Measurements from ENCODE around the gene PTPRK.

The PTPRK gene

DNA sequence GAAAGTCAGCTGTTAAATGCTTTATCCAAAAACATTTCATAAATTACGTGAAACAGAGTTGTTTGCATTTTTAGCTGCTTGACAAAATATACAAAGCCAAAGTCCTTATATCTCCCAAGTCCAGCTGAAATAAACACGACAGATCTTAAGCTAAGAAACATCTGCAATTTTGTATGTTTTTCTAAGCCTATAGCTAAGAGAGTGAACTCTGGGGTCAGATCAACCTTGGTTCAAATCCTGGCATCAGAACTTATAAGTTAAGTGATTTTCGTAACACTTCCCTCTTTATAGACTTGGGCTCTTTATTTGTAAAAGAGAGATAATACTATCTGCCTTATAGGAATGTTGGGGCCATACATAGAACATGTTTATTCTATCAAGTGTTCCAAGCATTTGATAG lies 176.7 kb downstream of the PTPRK start:
- no peak overlapping the region for H3K27ac ChIP-seq (ENCODE audit: low read depth, low read length)
- no peak overlapping the region for H3K9ac ChIP-seq (ENCODE audit: low read depth, low read length)
- H3K27me3 ChIP-seq (ENCODE audit: control insufficient read depth, insufficient read depth, low read length), result no peaks in the 10 kb centered on the region
- H3K4me1 ChIP-seq (ENCODE audit: control insufficient read depth, insufficient read depth, low read length), result peaks cover 5% of the 10 kb centered on the region
- no peaks in the 10 kb centered on the region for H3K9me3 ChIP-seq (ENCODE audit: control insufficient read depth, insufficient read depth, low read length)
- H3K4me3 ChIP-seq (ENCODE audit: low read depth, low read length), result no peak overlapping the region
- H3K36me3 ChIP-seq (ENCODE audit: control insufficient read depth, insufficient read depth, low read length), result no peaks in the 10 kb centered on the region

DNA sequence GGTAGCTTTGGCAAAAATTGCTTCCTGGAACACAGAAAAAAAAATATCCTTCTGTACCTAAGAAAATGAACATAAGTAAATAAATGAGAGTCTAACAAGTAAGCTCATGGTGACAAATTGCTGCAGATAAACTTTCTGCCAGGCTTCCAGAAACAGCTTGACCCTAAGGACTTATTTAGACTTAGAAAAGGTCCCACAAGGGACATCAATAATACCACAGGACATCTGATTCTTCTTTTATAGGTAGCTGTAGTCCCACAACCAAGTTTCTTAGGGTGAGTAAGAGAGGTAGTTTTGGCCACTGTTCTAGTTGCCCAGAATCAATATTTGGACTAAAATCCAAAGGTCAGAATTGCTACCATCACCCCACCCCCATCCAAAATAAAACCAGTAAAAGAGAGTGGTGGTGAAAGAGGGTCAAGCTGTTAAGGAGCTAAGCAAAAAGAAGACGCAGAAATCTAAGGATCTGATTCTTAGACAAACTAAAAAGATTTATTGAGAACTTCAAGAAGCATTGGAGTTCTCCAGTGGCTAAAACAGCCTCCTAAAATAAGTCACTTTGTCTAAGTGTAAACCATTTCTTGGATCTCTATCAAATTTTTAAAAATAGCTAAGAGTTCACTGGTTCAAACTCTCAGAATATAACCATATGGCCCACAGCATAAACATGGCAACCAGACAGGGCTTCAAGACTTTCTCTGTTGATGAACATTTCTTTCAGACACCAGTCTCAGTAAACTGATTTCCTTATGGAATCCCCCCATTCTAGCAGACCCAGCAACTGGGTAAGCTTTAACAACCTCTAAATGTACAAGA lies 180.6 kb downstream of the PTPRK start:
- H3K27ac ChIP-seq (ENCODE audit: low read depth, low read length), result no peak overlapping the region
- H3K36me3 ChIP-seq (ENCODE audit: control insufficient read depth, insufficient read depth, low read length), result no peaks in the 10 kb centered on the region
- H3K9me3 ChIP-seq (ENCODE audit: control insufficient read depth, insufficient read depth, low read length), result no peaks in the 10 kb centered on the region
- H3K4me3 ChIP-seq (ENCODE audit: low read depth, low read length), result no peak overlapping the region
- H3K27me3 ChIP-seq (ENCODE audit: control insufficient read depth, insufficient read depth, low read length), result no peaks in the 10 kb centered on the region
- no peak overlapping the region for H3K9ac ChIP-seq (ENCODE audit: low read depth, low read length)
- peaks cover 15% of the 10 kb centered on the region for H3K4me1 ChIP-seq (ENCODE audit: control insufficient read depth, insufficient read depth, low read length)

DNA sequence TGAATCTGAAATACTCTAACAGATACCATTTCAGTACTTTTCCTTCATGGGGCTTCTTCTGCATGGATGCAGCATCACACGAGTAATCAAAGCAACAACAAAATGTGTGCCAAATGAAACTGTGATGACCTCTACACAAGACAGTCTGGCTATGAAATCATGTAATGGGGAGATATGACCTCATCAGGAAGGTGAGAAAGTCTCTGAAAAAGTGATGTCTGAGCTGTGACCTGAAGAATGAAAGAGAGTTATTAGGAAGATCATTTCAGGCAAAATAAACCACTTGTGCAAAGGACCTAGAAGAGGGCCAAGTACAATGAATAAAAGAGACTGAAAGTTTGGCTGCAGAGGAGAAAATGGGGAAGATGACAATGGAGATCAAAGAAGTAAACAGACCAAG lies 182.8 kb downstream of the PTPRK start:
- Histone ChIP-seq H3K9ac (ENCODE audit: low read depth, low read length) (no peak overlapping the region), H3K4me1 (ENCODE audit: control insufficient read depth, insufficient read depth, low read length) (peaks cover 15% of the 10 kb centered on the region), H3K27me3 (ENCODE audit: control insufficient read depth, insufficient read depth, low read length) (no peaks in the 10 kb centered on the region), H3K36me3 (ENCODE audit: control insufficient read depth, insufficient read depth, low read length) (no peaks in the 10 kb centered on the region), H3K4me3 (ENCODE audit: low read depth, low read length) (no peak overlapping the region), H3K9me3 (ENCODE audit: control insufficient read depth, insufficient read depth, low read length) (no peaks in the 10 kb centered on the region), H3K27ac (ENCODE audit: low read depth, low read length) (no peak overlapping the region)

DNA sequence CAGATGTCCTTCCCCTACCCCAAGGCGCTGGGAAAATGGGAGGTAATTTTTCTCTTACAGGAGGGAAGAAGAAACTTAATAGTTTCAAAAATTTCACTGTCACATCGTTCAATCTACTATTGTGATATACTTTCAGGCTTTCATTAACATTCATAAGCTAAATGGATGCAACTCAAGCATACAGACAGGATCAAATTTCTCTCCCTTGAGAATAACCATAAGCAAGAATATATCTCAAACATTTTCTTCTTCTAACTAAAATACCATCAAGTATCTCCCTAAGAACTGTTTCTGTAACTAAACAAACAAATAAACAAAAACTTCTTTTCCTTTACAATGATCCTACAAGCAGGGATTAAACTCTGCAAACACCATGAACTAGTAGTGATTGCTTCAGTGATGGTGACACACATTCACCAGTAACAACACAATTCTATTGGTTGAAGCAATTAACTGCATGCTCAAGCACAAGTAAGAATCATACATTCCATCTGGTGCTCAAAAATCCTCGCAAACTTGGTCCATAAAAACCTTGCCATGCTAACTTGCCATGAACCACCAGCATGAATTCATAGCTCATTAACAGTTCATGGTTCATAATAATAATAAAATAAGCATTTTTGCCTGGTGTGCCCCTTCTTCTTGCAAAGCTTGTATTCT lies 183.8 kb downstream of the PTPRK start:
- H3K27me3 ChIP-seq (ENCODE audit: control insufficient read depth, insufficient read depth, low read length), result no peaks in the 10 kb centered on the region
- no peak overlapping the region for H3K9ac ChIP-seq (ENCODE audit: low read depth, low read length)
- peaks cover 22% of the 10 kb centered on the region for H3K4me1 ChIP-seq (ENCODE audit: control insufficient read depth, insufficient read depth, low read length)
- no peaks in the 10 kb centered on the region for H3K9me3 ChIP-seq (ENCODE audit: control insufficient read depth, insufficient read depth, low read length)
- no peak overlapping the region for H3K27ac ChIP-seq (ENCODE audit: low read depth, low read length)
- H3K36me3 ChIP-seq (ENCODE audit: control insufficient read depth, insufficient read depth, low read length), result no peaks in the 10 kb centered on the region
- no peak overlapping the region for H3K4me3 ChIP-seq (ENCODE audit: low read depth, low read length)

DNA sequence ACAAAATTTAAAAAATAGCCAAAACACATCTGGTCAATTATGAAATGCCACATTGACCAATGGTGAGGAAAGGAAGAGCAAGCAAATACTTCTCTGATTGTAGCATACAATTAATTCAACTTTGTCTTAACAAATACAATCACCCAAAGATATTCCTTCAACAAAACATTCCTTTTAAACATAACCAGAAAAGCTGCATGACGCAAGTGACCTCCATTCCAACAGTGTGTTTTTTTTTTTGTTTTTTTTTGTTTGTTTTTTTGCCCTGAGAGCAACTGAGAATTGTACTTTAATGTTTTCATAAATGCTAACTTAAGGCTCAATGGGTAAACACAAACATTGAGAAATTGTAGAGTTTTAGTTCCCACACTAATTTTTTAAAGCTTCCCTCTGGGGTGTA lies 184.4 kb downstream of the PTPRK start:
- Histone ChIP-seq H3K9ac (ENCODE audit: low read depth, low read length) (no peak overlapping the region), H3K4me1 (ENCODE audit: control insufficient read depth, insufficient read depth, low read length) (peaks cover 22% of the 10 kb centered on the region), H3K36me3 (ENCODE audit: control insufficient read depth, insufficient read depth, low read length) (no peaks in the 10 kb centered on the region), H3K9me3 (ENCODE audit: control insufficient read depth, insufficient read depth, low read length) (no peaks in the 10 kb centered on the region), H3K27me3 (ENCODE audit: control insufficient read depth, insufficient read depth, low read length) (no peaks in the 10 kb centered on the region), H3K27ac (ENCODE audit: low read depth, low read length) (no peak overlapping the region), H3K4me3 (ENCODE audit: low read depth, low read length) (no peak overlapping the region)

DNA sequence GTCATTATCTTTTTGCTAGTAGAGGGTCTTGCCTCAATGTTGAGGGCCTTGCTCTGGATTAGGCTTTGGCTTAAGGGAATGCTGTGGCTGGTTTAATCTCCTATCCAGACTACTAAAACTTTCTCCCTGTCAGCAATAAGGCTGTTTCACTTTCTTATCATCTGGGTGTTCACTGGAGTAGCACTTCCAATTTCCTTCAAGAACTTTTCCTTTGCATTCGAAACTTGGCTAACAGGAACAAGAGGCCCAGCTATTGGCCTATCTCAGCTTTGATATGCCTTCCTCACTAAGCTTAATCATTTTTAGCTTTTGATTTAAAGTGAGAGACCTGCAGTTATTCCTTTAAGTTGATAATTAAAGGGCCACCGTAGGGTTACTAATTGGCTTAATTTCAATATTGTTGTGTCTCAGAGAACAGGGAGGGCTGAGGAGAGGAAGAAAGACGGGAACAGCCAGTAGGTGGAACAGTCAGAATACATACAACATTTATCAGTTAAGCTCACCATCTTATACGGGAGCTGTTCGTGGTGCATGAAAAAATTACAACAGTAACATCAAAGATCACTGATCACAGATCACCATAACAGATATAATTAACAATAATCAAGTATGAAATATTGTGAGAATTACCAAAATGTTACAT lies 186.7 kb downstream of the PTPRK start:
- Histone ChIP-seq H3K4me1 (ENCODE audit: control insufficient read depth, insufficient read depth, low read length) (peaks cover 17% of the 10 kb centered on the region), H3K27ac (ENCODE audit: low read depth, low read length) (no peak overlapping the region), H3K9me3 (ENCODE audit: control insufficient read depth, insufficient read depth, low read length) (no peaks in the 10 kb centered on the region), H3K4me3 (ENCODE audit: low read depth, low read length) (no peak overlapping the region), H3K36me3 (ENCODE audit: control insufficient read depth, insufficient read depth, low read length) (no peaks in the 10 kb centered on the region), H3K9ac (ENCODE audit: low read depth, low read length) (no peak overlapping the region), H3K27me3 (ENCODE audit: control insufficient read depth, insufficient read depth, low read length) (no peaks in the 10 kb centered on the region)

DNA sequence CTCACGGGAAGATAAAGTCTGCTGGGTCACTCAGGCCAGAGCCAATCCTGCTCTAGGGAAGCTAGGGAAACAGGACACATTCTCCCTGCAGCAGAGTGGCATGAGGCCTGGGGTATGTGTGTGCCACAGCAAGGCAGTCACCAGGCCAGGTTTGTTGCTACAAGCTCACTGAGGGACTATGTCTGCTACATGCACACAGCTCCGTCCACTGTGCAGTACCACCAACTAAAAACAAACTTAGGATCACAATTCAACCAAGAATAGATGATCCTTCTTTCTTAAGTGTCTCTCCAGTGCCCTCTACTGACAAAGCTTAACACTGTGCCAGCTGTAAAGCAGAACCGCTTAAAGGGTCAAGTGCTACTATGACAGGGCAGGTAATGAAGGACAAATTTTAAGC lies 192.5 kb downstream of the PTPRK start:
- H3K27me3 ChIP-seq (ENCODE audit: control insufficient read depth, insufficient read depth, low read length), result no peaks in the 10 kb centered on the region

DNA sequence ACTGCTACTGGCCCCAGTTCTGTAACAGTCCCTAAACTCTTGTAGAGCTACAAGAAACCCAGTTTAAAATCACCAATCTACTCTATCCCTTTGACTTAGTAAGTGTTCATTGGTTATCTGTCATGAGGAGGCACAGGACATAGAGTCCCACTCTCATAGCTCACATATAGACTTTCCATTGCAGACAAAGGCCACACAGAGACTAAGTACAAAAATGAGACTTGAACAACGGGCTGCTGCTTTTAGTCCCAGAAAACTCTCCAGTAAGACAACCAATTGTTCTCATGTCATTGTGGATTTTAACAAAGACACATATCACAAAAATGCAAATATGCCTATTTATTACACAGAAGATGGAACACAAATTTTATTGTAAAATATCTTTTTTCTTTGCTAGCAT lies 197.4 kb downstream of the PTPRK start:
- H3K4me1 ChIP-seq (ENCODE audit: control insufficient read depth, insufficient read depth, low read length), result peaks cover 23% of the 10 kb centered on the region
- H3K27ac ChIP-seq (ENCODE audit: low read depth, low read length), result no peak overlapping the region
- no peaks in the 10 kb centered on the region for H3K27me3 ChIP-seq (ENCODE audit: control insufficient read depth, insufficient read depth, low read length)
- H3K9ac ChIP-seq (ENCODE audit: low read depth, low read length), result no peak overlapping the region
- H3K4me3 ChIP-seq (ENCODE audit: low read depth, low read length), result no peak overlapping the region
- no peaks in the 10 kb centered on the region for H3K9me3 ChIP-seq (ENCODE audit: control insufficient read depth, insufficient read depth, low read length)
- H3K36me3 ChIP-seq (ENCODE audit: control insufficient read depth, insufficient read depth, low read length), result peaks cover 7% of the 10 kb centered on the region; the same call in 1 of the 2 replicates

More for the DNA sequence above, 192.5 kb downstream of the PTPRK start:
- no peaks in the 10 kb centered on the region for H3K9me3 ChIP-seq (ENCODE audit: control insufficient read depth, insufficient read depth, low read length)
- H3K9ac ChIP-seq (ENCODE audit: low read depth, low read length), result no peak overlapping the region
- H3K4me3 ChIP-seq (ENCODE audit: low read depth, low read length), result no peak overlapping the region
- peaks cover 10% of the 10 kb centered on the region for H3K4me1 ChIP-seq (ENCODE audit: control insufficient read depth, insufficient read depth, low read length)
- no peak overlapping the region for H3K27ac ChIP-seq (ENCODE audit: low read depth, low read length)
- H3K36me3 ChIP-seq (ENCODE audit: control insufficient read depth, insufficient read depth, low read length), result no peaks in the 10 kb centered on the region

DNA sequence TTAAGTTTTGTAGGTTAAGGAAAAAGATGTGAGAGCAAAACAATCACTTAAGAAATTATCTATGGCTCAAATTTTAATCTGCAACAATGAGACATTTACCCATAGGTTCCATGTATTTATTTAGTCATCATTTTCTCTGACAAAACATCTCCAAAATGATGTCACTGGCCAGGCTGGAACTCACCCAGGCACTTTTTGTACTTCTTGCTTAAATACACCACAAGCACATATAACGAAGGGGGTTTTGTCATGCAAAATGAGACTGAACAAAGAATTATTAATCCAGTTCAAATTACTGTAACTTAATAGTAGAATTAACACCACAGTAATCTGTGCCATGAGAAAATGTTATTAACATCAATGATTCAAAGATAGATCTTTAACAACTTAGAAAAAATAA lies 200.5 kb downstream of the PTPRK start:
- Histone ChIP-seq H3K27me3 (ENCODE audit: control insufficient read depth, insufficient read depth, low read length) (no peaks in the 10 kb centered on the region), H3K4me3 (ENCODE audit: low read depth, low read length) (no peak overlapping the region), H3K4me1 (ENCODE audit: control insufficient read depth, insufficient read depth, low read length) (peaks cover 49% of the 10 kb centered on the region), H3K27ac (ENCODE audit: low read depth, low read length) (no peak overlapping the region), H3K9ac (ENCODE audit: low read depth, low read length) (no peak overlapping the region), H3K9me3 (ENCODE audit: control insufficient read depth, insufficient read depth, low read length) (no peaks in the 10 kb centered on the region), H3K36me3 (ENCODE audit: control insufficient read depth, insufficient read depth, low read length) (peaks cover 7% of the 10 kb centered on the region; the same call in 1 of the 2 replicates)

DNA sequence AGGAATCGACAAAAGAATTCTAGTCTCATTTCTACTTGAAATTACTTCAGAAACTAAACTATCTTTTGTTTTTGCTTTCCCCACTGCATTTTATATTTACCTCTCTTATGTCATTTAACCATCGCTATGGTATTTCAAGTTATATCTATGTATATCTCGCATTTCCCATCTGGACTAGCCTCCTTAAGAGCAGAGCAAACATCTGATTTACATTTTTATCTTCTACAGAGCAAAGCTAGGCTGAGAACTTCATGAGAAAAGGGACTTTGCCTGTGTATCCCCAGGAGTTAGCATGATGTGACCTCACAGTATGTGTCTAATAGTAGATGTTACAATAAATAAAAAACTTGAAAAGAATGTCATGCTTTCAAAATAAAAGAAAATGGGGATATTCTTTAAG lies 201.2 kb downstream of the PTPRK start:
- Histone ChIP-seq H3K4me1 (ENCODE audit: control insufficient read depth, insufficient read depth, low read length) (peaks cover 57% of the 10 kb centered on the region), H3K9ac (ENCODE audit: low read depth, low read length) (no peak overlapping the region), H3K36me3 (ENCODE audit: control insufficient read depth, insufficient read depth, low read length) (peaks cover 7% of the 10 kb centered on the region; the same call in 1 of the 2 replicates), H3K27ac (ENCODE audit: low read depth, low read length) (no peak overlapping the region), H3K4me3 (ENCODE audit: low read depth, low read length) (no peak overlapping the region), H3K9me3 (ENCODE audit: control insufficient read depth, insufficient read depth, low read length) (no peaks in the 10 kb centered on the region), H3K27me3 (ENCODE audit: control insufficient read depth, insufficient read depth, low read length) (no peaks in the 10 kb centered on the region)
